Endothelial cell of umbilical vein (primary cell): ENCODE measurements around the gene CELF5. TPM values are rescaled to one million over a fixed set of nuclear protein-coding genes. Genes with fewer than 3 reads are reported as not detected.

Experiments
- BruUV-seq: library from RNA; stranded (reverse); fragments of 400-500 nt; replicated peaks from 2 replicates; lab custom pipeline; 2021; lab: Mats Ljungman, UMichigan
- CTCF ChIA-PET: fragments of 300-600, 350-600 bp; sonication (Branson Sonifier 250); formaldehyde crosslinking; loops from one replicate; lab custom pipeline; 2021; ENCODE audit warnings: antibody characterized with exemption, inconsistent platforms; lab: Charles Lee
- POLR2A ChIA-PET: fragments of 300-600, 350-600 bp; sonication (Branson Sonifier 250); formaldehyde crosslinking; loops from one replicate; lab custom pipeline; 2021; ENCODE audit warnings: antibody characterized with exemption, inconsistent platforms; lab: Charles Lee
- DNase-seq: peaks from one replicate; pipeline ENCODE4 v3.0.0-alpha.2; 2011; ENCODE audit warnings: low read depth, low spot score
- FAIRE-seq: peaks from 2 replicates; lab custom pipeline; 2011; peaks lifted over from hg19 to GRCh38; lab: Jason Lieb, UNC
- H2AFZ ChIP-seq: 2 replicates; pipeline ENCODE4 v1.6.0; 2012; ENCODE audit warnings: low read depth, low read length, control low read depth, inconsistent platforms
- H3K27ac ChIP-seq: 2 replicates; pipeline ENCODE4 v1.5.1; 2011; ENCODE audit warnings: low read depth, mild to moderate bottlenecking, control low read depth, low read length, moderate library complexity; ENCODE audit not compliant: insufficient read depth
- H3K27me3 ChIP-seq, 2 experiments: 2 replicates each; pipeline versions ENCODE4 v1.6.0 to v1.6.1; 2011; ENCODE audit warnings: low read length in 2 of 2, mixed read lengths in 1 of 2; ENCODE audit not compliant: control insufficient read depth in 2 of 2, insufficient read depth in 2 of 2
- H3K36me3 ChIP-seq, 2 experiments: 2 replicates in 1 of 2; 3 replicates in 1 of 2; pipeline ENCODE4 v1.5.1; 2011; ENCODE audit warnings: low read length in 2 of 2, mild to moderate bottlenecking in 1 of 2, moderate library complexity in 1 of 2; ENCODE audit not compliant: control insufficient read depth in 2 of 2, insufficient read depth in 2 of 2; ENCODE audit errors: extremely low read depth in 1 of 2
- H3K4me1 ChIP-seq: 3 replicates; pipeline ENCODE4 v1.5.1; 2011; ENCODE audit warnings: mild to moderate bottlenecking, low read length; ENCODE audit not compliant: control insufficient read depth, insufficient read depth; ENCODE audit errors: extremely low read depth
- H3K4me2 ChIP-seq: 2 replicates; pipeline ENCODE4 v1.6.1; 2011; ENCODE audit warnings: low read length, control low read depth, mixed read lengths; ENCODE audit not compliant: insufficient read depth
- H3K4me3 ChIP-seq, 3 experiments: fragments of 200-600 bp in 1 of 3; sonication (generic), shearing (Covaris generic) in 1 of 3; replicated peaks in 1 of 3; 2 replicates each; pipeline ENCODE4 v1.5.1; 2011 to 2016; ENCODE audit warnings: control low read depth in 3 of 3, low read length in 3 of 3, mild to moderate bottlenecking in 2 of 3, inconsistent platforms in 1 of 3, low read depth in 1 of 3, moderate library complexity in 1 of 3; ENCODE audit not compliant: insufficient read depth in 1 of 3
- H3K79me2 ChIP-seq: 2 replicates; pipeline ENCODE4 v1.6.0; 2012; ENCODE audit warnings: low read length, inconsistent platforms; ENCODE audit not compliant: control insufficient read depth, insufficient read depth
- H3K9ac ChIP-seq: replicated peaks from 2 replicates; pipeline ENCODE3; 2011; ENCODE audit warnings: low read length, control low read depth; ENCODE audit not compliant: insufficient read depth; ENCODE audit errors: extremely low read depth
- H3K9me1 ChIP-seq: replicated peaks from 3 replicates; pipeline ENCODE4 v1.6.0; 2011; ENCODE audit warnings: mild to moderate bottlenecking, low read length; ENCODE audit not compliant: control insufficient read depth, insufficient read depth; ENCODE audit errors: extremely low read depth
- H3K9me3 ChIP-seq: replicated peaks from 2 replicates; pipeline ENCODE4 v1.5.1; 2012; ENCODE audit warnings: low read length, inconsistent platforms; ENCODE audit not compliant: control insufficient read depth, insufficient read depth
- H4K20me1 ChIP-seq: replicated peaks from 2 replicates; pipeline ENCODE3; 2011; ENCODE audit warnings: mild to moderate bottlenecking, low read length; ENCODE audit not compliant: control insufficient read depth, insufficient read depth; ENCODE audit errors: extremely low read depth
- EZH2 ChIP-seq: IDR thresholded peaks from 2 replicates; pipeline ENCODE4 v1.6.1; 2012; ENCODE audit warnings: borderline replicate concordance, low read depth, mild to moderate bottlenecking, moderate library complexity, low read length, inconsistent platforms; ENCODE audit not compliant: severe bottlenecking
- FOS ChIP-seq: IDR thresholded peaks from 2 replicates; pipeline ENCODE4 v1.6.1; 2011; ENCODE audit warnings: mild to moderate bottlenecking, low read length, moderate library complexity, borderline replicate concordance; ENCODE audit not compliant: insufficient read depth
- GATA2 ChIP-seq: IDR thresholded peaks from 2 replicates; pipeline ENCODE4 v1.7.0; 2011; ENCODE audit warnings: low read depth, mild to moderate bottlenecking, moderate library complexity, mixed read lengths, low read length; ENCODE audit not compliant: insufficient read length, insufficient read depth
- JUN ChIP-seq: IDR thresholded peaks from 2 replicates; pipeline ENCODE4 v1.6.1; 2011; ENCODE audit warnings: borderline replicate concordance, low read depth; ENCODE audit not compliant: insufficient read length, insufficient read depth
- MYC ChIP-seq: IDR thresholded peaks from one replicate; pipeline ENCODE4 v1.6.1; 2011; ENCODE audit warnings: mild to moderate bottlenecking, low read depth, low read length
- POLR2A ChIP-seq: IDR thresholded peaks from 2 replicates; pipeline ENCODE4 v1.6.1; 2012; ENCODE audit warnings: low read depth, mild to moderate bottlenecking, control low read depth, low read length
- POLR2AphosphoS5 ChIP-seq: IDR thresholded peaks from 2 replicates; pipeline ENCODE4 v1.6.1; 2012; ENCODE audit warnings: low read depth, mild to moderate bottlenecking, control low read depth, low read length, moderate library complexity; ENCODE audit not compliant: insufficient read depth
- dilution Hi-C: fragments of 300-500 bp; cut with MboI; formaldehyde crosslinking; loops from one replicate; pipeline ENCODE4 v1.15.0; 2019; ENCODE audit warnings: low sequenced_read_pairs; ENCODE audit not compliant: extremely low pct_ligation_motif_present
- intact Hi-C: fragments of 100-400 bp; cut with micrococcal nuclease; formaldehyde crosslinking; loops from one replicate; pipeline ENCODE4 v1.10.0; 2022
- polyA plus RNA-seq, 4 experiments: library from polyadenylated mRNA; depleted of rRNA in 3 of 4; stranded (reverse) in 3 of 4; unstranded in 1 of 4; fragments of >200 nt; gene quantifications; 2 replicates each; pipeline versions ENCODE4 v1.2.1 to v1.2.3, GENCODE V29; 2011 to 2012; ENCODE audit warnings: missing spikeins in 1 of 4
- total RNA-seq: library from RNA; stranded (reverse); gene quantifications from 2 replicates; pipeline ENCODE4 v1.2.3, GENCODE V29; 2021
- TF ChIP-seq, protein P1 (sequence below), 2 donors: IDR thresholded peaks; 1 replicate in 1 of 2; 2 replicates in 1 of 2; pipeline ENCODE4 v1.5.1; 2011; ENCODE audit warnings: low read length in 2 of 2, mild to moderate bottlenecking in 2 of 2, moderate library complexity in 2 of 2, control low read depth in 1 of 2, inconsistent platforms in 1 of 2, low read depth in 1 of 2; ENCODE audit not compliant: insufficient read depth in 1 of 2; ENCODE audit errors: extremely low read depth in 1 of 2
- TF ChIP-seq, protein P2 (sequence below): IDR thresholded peaks from 2 replicates; pipeline ENCODE4 v1.6.1; 2011; ENCODE audit not compliant: insufficient read depth, insufficient read length

Gene CELF5
- total and polyA plus RNA-seq, 2 donors (not counting 3 experiments of a cell fraction or from before 2014, with no cell fraction given): not detected

DNA sequence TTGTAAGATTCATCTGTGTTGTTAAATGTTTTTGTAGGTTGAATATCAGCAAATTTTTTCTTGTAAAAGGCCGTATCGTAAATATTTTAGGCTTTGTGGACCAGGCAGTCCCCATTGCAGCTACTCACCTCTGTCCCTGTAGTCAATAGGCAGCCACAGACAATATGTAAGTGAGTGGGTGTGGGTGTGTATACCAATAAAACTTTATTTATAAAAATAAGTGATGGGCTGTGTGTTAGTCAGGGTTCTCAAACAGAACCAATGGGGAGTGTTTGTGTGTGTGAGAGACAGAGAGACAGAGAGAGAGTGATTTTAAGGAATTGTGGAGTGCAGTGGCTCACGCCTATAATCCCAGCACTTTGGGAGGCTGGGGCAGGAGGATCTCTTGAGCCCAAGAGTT lies 104.3 kb downstream of the CELF5 start:
- H3K4me2 ChIP-seq: no peak overlapping the region
- TF ChIP-seq EZH2 (no peak), JUN (no peak), POLR2AphosphoS5 (no peak), FOS (no peak), POLR2A (no peak), GATA2 (no peak), MYC (no peak)
- TF ChIP-seq, protein P1, sequence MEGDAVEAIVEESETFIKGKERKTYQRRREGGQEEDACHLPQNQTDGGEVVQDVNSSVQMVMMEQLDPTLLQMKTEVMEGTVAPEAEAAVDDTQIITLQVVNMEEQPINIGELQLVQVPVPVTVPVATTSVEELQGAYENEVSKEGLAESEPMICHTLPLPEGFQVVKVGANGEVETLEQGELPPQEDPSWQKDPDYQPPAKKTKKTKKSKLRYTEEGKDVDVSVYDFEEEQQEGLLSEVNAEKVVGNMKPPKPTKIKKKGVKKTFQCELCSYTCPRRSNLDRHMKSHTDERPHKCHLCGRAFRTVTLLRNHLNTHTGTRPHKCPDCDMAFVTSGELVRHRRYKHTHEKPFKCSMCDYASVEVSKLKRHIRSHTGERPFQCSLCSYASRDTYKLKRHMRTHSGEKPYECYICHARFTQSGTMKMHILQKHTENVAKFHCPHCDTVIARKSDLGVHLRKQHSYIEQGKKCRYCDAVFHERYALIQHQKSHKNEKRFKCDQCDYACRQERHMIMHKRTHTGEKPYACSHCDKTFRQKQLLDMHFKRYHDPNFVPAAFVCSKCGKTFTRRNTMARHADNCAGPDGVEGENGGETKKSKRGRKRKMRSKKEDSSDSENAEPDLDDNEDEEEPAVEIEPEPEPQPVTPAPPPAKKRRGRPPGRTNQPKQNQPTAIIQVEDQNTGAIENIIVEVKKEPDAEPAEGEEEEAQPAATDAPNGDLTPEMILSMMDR (IDR thresholded peaks at IDR 0.05; ENCODE audit: extremely low read depth in 1 of 2, insufficient read depth in 1 of 2, low read depth in 1 of 2, low read length in 2 of 2): no peak
- TF ChIP-seq, protein P2, sequence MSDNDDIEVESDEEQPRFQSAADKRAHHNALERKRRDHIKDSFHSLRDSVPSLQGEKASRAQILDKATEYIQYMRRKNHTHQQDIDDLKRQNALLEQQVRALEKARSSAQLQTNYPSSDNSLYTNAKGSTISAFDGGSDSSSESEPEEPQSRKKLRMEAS: no peak
- DNase-seq (no peak), FAIRE-seq (no peak)
- H4K20me1 ChIP-seq: no peaks in the 10 kb centered on the region
- H3K9me3 ChIP-seq: peaks cover 2% of the 10 kb centered on the region
- no peaks in the 10 kb centered on the region for H3K9me1 ChIP-seq
- H3K4me1 ChIP-seq: no peaks in the 10 kb centered on the region
- BruUV-seq: no TSS peak
- ChIA-PET CTCF (interaction anchor here (1.5 to 5.0 kb wide), 5 partner anchors 23 to 158 kb away, joined by 7 to 79 read pairs (median 33); no protein-coding TSS in a partner anchor), POLR2A (no interaction called here)
- H3K9ac ChIP-seq: no peak overlapping the region
- intact Hi-C loops: no loop called here
- no peaks in the 10 kb centered on the region for H3K79me2 ChIP-seq
- no peaks in the 10 kb centered on the region for H3K27me3 ChIP-seq
- H3K4me3 ChIP-seq: no peak overlapping the region
- H2AFZ ChIP-seq: no peak overlapping the region
- dilution Hi-C loops: no loop called here
- H3K27ac ChIP-seq: no peak overlapping the region
- H3K36me3 ChIP-seq: no peaks in the 10 kb centered on the region
